ENCODE data around the gene TAF4.

Gene TAF4

DNA sequence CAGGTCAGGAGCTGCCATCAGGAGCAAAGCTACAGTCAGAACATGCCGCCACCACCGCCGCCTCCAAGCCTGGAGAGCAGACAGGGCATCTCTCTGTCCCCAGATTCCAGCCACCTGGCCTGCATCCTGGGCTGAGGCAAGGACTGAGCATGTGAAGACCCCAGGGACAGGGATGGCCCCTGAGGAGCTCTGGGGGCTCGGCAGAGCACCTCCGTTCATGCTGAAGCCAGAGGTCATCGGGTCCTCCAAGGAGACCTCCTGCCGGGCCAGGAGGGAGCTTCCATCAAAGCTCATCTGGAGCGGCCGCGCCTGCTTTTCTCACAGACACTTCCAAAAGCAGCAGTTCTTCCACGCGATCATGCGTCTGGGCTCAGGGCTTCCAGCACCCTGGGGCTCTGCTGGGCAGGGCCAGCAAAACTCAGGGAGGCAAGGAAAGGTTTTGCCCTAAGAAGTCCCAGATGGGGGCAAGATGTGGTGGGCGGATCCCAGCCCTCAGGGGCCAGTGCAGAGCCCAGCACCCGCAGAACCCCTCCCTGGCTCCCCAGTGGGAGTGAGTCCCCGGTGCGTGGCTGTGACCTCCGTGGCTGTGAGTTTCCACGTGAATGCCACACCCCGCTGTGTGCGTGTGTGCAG is 138.4 kb downstream of the TAF4 start:
- DNase-seq = no peak

DNA sequence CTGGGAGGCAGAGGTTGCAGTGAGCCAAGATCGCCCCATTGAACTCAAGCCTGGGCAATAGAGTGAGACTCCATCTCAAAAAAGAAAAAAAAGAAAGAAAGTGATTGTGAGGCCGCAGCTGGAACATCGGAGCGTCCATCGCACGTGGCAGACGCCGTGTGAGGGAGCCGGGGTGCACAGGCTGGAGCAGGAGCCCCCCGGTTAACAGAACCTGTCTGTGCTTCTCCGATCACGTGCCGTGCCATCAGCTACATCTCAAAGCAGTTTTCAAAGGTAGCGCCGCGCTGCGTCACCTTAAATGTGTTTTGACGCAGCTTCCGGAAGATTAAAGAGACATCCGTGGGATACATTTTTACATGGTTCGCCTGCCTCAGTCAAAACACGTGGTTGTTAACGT is 138.9 kb downstream of the TAF4 start:
- no peak for DNase-seq

DNA sequence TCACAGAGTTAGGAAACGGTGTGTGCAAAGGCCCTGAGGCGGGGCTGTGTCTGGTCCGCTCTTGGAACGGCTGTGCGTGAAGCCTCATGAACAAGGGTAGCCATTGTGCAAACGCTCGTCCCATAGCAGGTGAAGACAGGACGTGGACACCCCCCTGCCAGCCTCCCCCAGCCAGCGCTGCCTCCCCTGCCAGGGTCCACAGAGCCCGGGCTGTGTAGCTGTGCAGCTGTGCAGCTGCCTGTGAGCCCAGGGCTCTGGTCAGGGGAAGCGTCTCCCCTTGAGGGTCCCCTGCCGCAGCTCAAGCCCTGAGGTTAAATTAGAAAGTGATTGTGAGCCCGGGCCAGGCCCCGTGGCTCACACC is 139.4 kb downstream of the TAF4 start:
- no peak for DNase-seq

DNA sequence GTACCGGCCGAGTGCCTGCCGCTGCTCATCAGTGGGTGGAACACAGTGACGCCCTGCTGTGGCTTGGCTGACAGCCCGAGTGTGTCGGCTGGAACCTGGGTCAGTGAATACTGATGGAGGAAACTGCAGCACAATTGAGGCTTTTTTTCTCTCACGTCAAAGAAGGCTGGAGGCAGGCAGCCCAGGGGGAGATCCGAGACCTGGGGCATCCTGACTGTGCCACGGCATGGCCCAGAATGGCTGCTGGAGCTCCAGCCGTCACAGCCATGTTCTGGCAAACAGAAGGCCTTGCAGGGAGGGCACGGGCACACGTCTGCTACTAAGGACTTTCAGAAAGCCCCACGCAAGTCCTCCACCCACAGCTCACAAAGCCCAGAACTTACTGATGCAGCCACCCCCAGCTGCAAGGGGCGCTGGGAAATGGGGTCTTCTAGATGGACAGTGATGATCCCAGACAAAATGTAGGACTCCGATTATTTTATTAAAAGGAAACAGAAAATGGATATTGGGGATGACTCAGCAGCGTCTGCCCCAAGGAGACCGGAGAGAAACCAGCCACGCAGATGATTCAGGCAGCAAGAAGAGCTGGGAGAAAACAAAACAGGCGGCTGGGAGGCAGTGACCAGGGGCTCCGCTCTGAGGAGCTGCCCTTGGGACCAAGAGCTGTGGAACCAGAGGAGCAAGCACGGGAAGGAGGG is 140.0 kb downstream of the TAF4 start:
- DNase-seq = no peak

DNA sequence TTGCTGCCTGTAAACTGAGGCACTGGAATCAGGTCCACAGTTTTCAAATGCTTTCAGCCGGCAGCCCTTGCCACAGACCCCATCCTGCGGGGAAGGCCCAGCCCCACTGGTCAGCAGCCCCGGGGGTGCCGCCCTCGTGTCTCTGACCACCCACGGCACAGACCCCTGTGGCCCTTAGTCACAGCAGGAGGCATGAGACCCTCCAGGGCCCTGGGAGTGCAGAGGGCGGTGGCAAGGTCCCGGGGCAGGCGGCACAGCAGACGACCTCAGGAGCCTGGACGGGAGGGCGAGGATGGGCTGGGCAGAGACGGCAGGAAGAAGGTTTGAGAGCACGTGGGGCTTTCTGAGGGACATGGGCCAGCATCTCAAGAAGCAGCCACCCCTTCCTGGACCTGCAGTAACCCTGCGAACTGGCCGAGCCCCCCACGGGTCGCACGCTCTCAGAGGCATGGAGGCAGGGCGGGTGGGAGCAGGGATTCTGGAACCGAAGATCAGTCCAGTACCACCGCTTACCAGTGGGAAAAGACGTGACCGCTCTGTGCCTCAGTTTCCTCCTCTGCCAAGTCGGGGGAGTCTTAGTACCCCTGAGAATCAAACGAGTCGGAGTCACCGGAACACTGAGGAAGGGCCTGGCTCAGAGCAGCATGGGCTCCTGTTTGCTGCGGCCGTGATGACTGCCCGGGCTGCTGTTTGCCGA is 140.7 kb downstream of the TAF4 start:
- DNase-seq = no peak

All from inflammatory macrophage treated with lipopolysaccharide for 1 hour (primary cell).